CD14-positive monocyte (primary cell): ENCODE results near the gene CD44. TPM values are rescaled to one million over a fixed set of nuclear protein-coding genes. Genes with fewer than 3 reads are reported as not detected.

Experiments
- DNase-seq, 3 donors: peaks; one replicate each; pipeline ENCODE4 v3.0.0-alpha.2; 2011 to 2022
- H2AFZ ChIP-seq: 2 replicates; pipeline ENCODE4 v1.6.0; 2012; ENCODE audit warnings: mild to moderate bottlenecking, low read depth, low read length, inconsistent platforms; ENCODE audit not compliant: insufficient read depth, poor library complexity, severe bottlenecking
- H3K27ac ChIP-seq, 2 donors: 1 replicate in 1 of 2; 2 replicates in 1 of 2; pipeline ENCODE4 v1.5.1; 2012 to 2013; ENCODE audit warnings: low read length in 2 of 2, control low read depth in 1 of 2, inconsistent platforms in 1 of 2, low read depth in 1 of 2, mild to moderate bottlenecking in 1 of 2
- H3K27me3 ChIP-seq, 2 donors: one replicate each; pipeline versions ENCODE4 v1.6.0 to v1.6.1; 2011 to 2013; ENCODE audit warnings: low read length in 2 of 2; ENCODE audit not compliant: control insufficient read depth in 2 of 2, insufficient read depth in 2 of 2
- H3K36me3 ChIP-seq, 2 donors: replicated peaks in 1 of 2; 1 replicate in 1 of 2; 2 replicates in 1 of 2; pipeline versions ENCODE4 v1.5.1 to v1.6.1; 2012 to 2013; ENCODE audit warnings: low read length in 2 of 2, control low read depth in 1 of 2, inconsistent platforms in 1 of 2, mild to moderate bottlenecking in 1 of 2; ENCODE audit not compliant: insufficient read depth in 2 of 2, control insufficient read depth in 1 of 2
- H3K4me1 ChIP-seq, 2 donors: 1 replicate in 1 of 2; 2 replicates in 1 of 2; pipeline versions ENCODE4 v1.5.1 to v1.6.1; 2012 to 2013; ENCODE audit warnings: low read length in 2 of 2, control low read depth in 1 of 2, inconsistent platforms in 1 of 2, mild to moderate bottlenecking in 1 of 2, moderate library complexity in 1 of 2; ENCODE audit not compliant: insufficient read depth in 2 of 2, control insufficient read depth in 1 of 2
- H3K4me2 ChIP-seq: replicated peaks from 2 replicates; pipeline ENCODE3; 2012; ENCODE audit warnings: low read length, moderate library complexity, mild to moderate bottlenecking; ENCODE audit not compliant: poor library complexity, severe bottlenecking; ENCODE audit errors: extremely low read depth
- H3K4me3 ChIP-seq, 3 experiments: fragments of 200-600 bp in 1 of 3; sonication (generic) in 1 of 3; replicated peaks in 1 of 3; 1 replicate in 2 of 3; 2 replicates in 1 of 3; pipeline ENCODE4 v1.5.1; 2011 to 2013; ENCODE audit warnings: low read length in 3 of 3, mild to moderate bottlenecking in 3 of 3, control low read depth in 2 of 3, low read depth in 2 of 3, inconsistent platforms in 1 of 3, moderate library complexity in 1 of 3
- H3K79me2 ChIP-seq: 2 replicates; pipeline ENCODE4 v1.6.0; 2012; ENCODE audit warnings: mild to moderate bottlenecking, control low read depth, inconsistent platforms, low read length, moderate library complexity; ENCODE audit not compliant: insufficient read depth
- H3K9ac ChIP-seq: 2 replicates; pipeline ENCODE4 v1.6.0; 2017; ENCODE audit warnings: low read length, mild to moderate bottlenecking; ENCODE audit not compliant: insufficient read depth, poor library complexity, severe bottlenecking
- H3K9me3 ChIP-seq, 2 donors: replicated peaks in 1 of 2; 1 replicate in 1 of 2; 2 replicates in 1 of 2; pipeline versions ENCODE4 v1.5.1 to v1.6.1; 2012 to 2013; ENCODE audit warnings: low read length in 2 of 2, control low read depth in 1 of 2; ENCODE audit not compliant: control insufficient read depth in 1 of 2, insufficient read depth in 1 of 2
- H4K20me1 ChIP-seq: 2 replicates; pipeline ENCODE4 v1.6.0; 2012; ENCODE audit warnings: mild to moderate bottlenecking, low read length, control low read depth, moderate library complexity; ENCODE audit not compliant: insufficient read depth
- H3K27ac Mint-ChIP-seq, 7 donors: one replicate each; pipeline ENCODE4 v1.8.0; 2020; ENCODE audit warnings: mild to moderate bottlenecking in 7 of 7, mixed read lengths in 7 of 7, moderate library complexity in 6 of 7, inconsistent platforms in 2 of 7
- H3K27me3 Mint-ChIP-seq, 3 donors: one replicate each; pipeline ENCODE4 v1.8.0; 2021 to 2022; ENCODE audit warnings: low read depth in 3 of 3, mild to moderate bottlenecking in 3 of 3, mixed read lengths in 3 of 3, moderate library complexity in 3 of 3, inconsistent platforms in 1 of 3
- H3K36me3 Mint-ChIP-seq, 2 donors: one replicate each; pipeline ENCODE4 v1.8.0; 2020; ENCODE audit warnings: mixed read lengths in 2 of 2, inconsistent platforms in 1 of 2, mild to moderate bottlenecking in 1 of 2
- H3K4me1 Mint-ChIP-seq: one replicate; pipeline ENCODE4 v1.8.0; 2020; ENCODE audit warnings: mild to moderate bottlenecking, mixed read lengths
- H3K4me3 Mint-ChIP-seq, 2 donors: one replicate each; pipeline ENCODE4 v1.8.0; 2020; ENCODE audit warnings: mild to moderate bottlenecking in 2 of 2, mixed read lengths in 2 of 2, moderate library complexity in 1 of 2
- H3K9me3 Mint-ChIP-seq, 7 donors: one replicate each; pipeline ENCODE4 v1.8.0; 2020 to 2022; ENCODE audit warnings: mixed read lengths in 7 of 7, mild to moderate bottlenecking in 6 of 7, moderate library complexity in 6 of 7, inconsistent platforms in 2 of 7
- WGBS: methylation state at CpG from one replicate; pipeline ENCODE4 v1.1.5; 2013; ENCODE audit warnings: missing lambda C conversion rate; ENCODE audit not compliant: insufficient coverage; 5-methylcytosine and 5-hydroxymethylcytosine counted together
- intact Hi-C, 2 donors: fragments of 100-400 bp; cut with micrococcal nuclease; formaldehyde crosslinking; loops; one replicate each; pipeline versions ENCODE4 v1.15.0 to v1.15.1; 2023
- polyA plus RNA-seq, 3 donors: library from polyadenylated mRNA; depleted of rRNA in 1 of 3; unstranded in 2 of 3; stranded (reverse) in 1 of 3; fragments of 300-500 nt in 2 of 3; fragments of >200 nt in 1 of 3; fragmentation: Illumina TruSeq in 2 of 3; gene quantifications; 1 replicate in 2 of 3; 2 replicates in 1 of 3; pipeline ENCODE4 v1.2.3, GENCODE V29; 2012 to 2021
- TF ChIP-seq, protein P1 (sequence below): fragments of 200-600 bp; IDR thresholded peaks from one replicate; pipeline ENCODE4 v1.8.0; 2022; ENCODE audit warnings: antibody characterized with exemption, mild to moderate bottlenecking

The CD44 gene
- polyA plus RNA-seq, 3 donors = 415 to 866 (median 531) TPM

DNA sequence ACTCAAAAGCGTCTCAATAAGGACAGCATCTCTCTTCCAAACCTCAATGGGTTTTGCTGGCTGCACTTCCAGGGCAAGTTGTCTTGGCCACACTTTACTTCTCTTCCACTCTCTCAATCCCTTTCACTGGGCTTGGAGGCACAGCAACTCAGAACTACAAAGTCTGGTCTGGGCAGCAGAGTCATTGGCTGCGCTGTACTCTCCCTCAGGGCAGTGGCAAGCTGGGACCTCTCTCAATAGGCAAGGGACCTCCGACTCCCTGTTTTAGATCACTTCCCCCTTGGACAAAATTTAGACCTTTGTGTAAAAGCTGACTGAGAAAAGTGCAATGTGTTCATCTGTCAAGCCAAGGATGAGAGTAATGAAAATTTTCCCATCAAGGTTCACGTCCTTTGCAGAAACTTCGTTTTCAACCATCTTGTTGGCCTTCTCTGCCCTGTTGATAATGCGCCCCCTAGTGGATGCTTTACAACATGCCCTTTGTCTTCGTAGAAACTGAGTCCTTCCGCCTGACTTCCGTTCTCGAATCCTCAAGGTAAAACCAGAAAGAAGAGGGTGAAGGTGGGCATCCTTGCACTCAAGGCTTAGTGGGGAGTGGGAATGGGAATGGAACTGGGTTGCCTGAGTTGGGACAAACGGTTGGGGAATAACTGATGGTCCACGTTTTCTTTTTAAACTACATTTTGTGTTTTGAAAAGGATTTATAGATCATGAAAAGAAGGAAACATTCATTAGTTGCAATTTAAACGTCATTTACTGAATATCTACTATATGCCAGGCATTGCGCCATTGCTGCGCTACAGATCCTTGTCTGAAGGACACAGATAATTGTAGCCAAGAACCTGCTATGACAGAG is 99.1 kb downstream of the CD44 start:
- Mint-ChIP-seq H3K27ac (peak overlapping the region in 5 of 7 donors; percentile 7 to 85 (median 70)), H3K27me3 (peaks cover 0 to 3% (median 0%) of the 10 kb centered on the region in 3 donors), H3K4me3 (no peak overlapping the region), H3K9me3 (peaks cover 0 to 7% (median 2%) of the 10 kb centered on the region in 7 donors), H3K4me1 (peaks cover 48% of the 10 kb centered on the region), H3K36me3 (peaks cover 0 to 2% of the 10 kb centered on the region in 2 donors)
- H3K27ac ChIP-seq = no peak overlapping the region
- H4K20me1 ChIP-seq = no peaks in the 10 kb centered on the region
- no peak overlapping the region for H2AFZ ChIP-seq
- no peak overlapping the region for H3K4me2 ChIP-seq
- no peak overlapping the region for H3K4me3 ChIP-seq
- H3K9me3 ChIP-seq = no peaks in the 10 kb centered on the region
- DNase-seq = peak; percentile 47 to 69 (median 66)
- H3K36me3 ChIP-seq = no peaks in the 10 kb centered on the region
- no peaks in the 10 kb centered on the region for H3K79me2 ChIP-seq
- intact Hi-C loops = loop anchor here in 1 of 2 donors (5.0 kb wide), 1 partner anchor 64 kb away; no protein-coding TSS in a partner anchor
- no peaks in the 10 kb centered on the region for H3K27me3 ChIP-seq
- WGBS = 70% methylated on average over 7 of the region's 15 CpGs
- no peak overlapping the region for H3K9ac ChIP-seq
- TF ChIP-seq, protein P1, sequence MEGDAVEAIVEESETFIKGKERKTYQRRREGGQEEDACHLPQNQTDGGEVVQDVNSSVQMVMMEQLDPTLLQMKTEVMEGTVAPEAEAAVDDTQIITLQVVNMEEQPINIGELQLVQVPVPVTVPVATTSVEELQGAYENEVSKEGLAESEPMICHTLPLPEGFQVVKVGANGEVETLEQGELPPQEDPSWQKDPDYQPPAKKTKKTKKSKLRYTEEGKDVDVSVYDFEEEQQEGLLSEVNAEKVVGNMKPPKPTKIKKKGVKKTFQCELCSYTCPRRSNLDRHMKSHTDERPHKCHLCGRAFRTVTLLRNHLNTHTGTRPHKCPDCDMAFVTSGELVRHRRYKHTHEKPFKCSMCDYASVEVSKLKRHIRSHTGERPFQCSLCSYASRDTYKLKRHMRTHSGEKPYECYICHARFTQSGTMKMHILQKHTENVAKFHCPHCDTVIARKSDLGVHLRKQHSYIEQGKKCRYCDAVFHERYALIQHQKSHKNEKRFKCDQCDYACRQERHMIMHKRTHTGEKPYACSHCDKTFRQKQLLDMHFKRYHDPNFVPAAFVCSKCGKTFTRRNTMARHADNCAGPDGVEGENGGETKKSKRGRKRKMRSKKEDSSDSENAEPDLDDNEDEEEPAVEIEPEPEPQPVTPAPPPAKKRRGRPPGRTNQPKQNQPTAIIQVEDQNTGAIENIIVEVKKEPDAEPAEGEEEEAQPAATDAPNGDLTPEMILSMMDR = peak; percentile 87
- peaks cover 36 to 45% of the 10 kb centered on the region in 2 donors for H3K4me1 ChIP-seq

DNA sequence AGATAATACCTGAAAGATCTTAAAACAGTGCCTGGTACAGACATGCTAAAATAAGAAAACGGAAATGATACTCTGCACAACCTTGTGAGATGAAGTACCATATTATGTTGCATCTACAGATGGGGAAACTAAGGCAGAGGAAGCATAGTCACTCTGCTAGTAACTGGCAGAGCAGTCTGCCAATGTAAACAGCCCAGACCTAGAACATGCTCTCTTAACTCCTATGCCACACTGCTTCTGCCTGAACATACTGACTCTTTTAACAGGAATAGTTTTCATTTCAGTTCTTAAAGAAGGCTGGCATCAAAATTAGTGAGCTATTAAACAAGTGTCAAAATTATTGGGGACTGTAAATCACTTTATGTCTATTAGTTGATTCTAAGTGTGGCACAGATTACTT is 99.9 kb downstream of the CD44 start:
- Histone ChIP-seq H2AFZ (no peak overlapping the region), H3K36me3 (no peaks in the 10 kb centered on the region), H3K9ac (no peak overlapping the region), H3K4me2 (no peak overlapping the region), H3K27me3 (no peaks in the 10 kb centered on the region), H4K20me1 (no peaks in the 10 kb centered on the region), H3K27ac (no peak overlapping the region), H3K9me3 (no peaks in the 10 kb centered on the region), H3K4me1 (peaks cover 36 to 45% of the 10 kb centered on the region in 2 donors), H3K4me3 (no peak overlapping the region), H3K79me2 (no peaks in the 10 kb centered on the region)
- intact Hi-C loops = loop anchor here in 1 of 2 donors (5.0 kb wide), 1 partner anchor 63 kb away; no protein-coding TSS in a partner anchor
- 100% methylated on average over 1 of the region's 1 CpG for WGBS
- Mint-ChIP-seq H3K27ac (peak overlapping the region in 3 of 7 donors; percentile 11 to 25 (median 15)), H3K9me3 (peaks cover 0 to 7% (median 1%) of the 10 kb centered on the region in 7 donors), H3K4me3 (no peak overlapping the region), H3K36me3 (peaks cover 0 to 2% of the 10 kb centered on the region in 2 donors), H3K27me3 (peaks cover 0 to 3% (median 0%) of the 10 kb centered on the region in 3 donors), H3K4me1 (peaks cover 45% of the 10 kb centered on the region)
- TF ChIP-seq, protein P1 = no peak
- DNase-seq = no peak
